GM23248 (cell line): Measurements from ENCODE around the gene BRD3. TPM values are rescaled to one million over a fixed set of nuclear protein-coding genes. Genes with fewer than 3 reads are reported as not detected.
"Not testable (repeated sequence)": the region's sequence is repeated elsewhere in the genome, so short reads cannot be mapped to it uniquely, and the experiment has no call there.

Experiments
- DNase-seq: peaks from one replicate; pipeline ENCODE4 v3.0.0-alpha.2; 2015
- H2AFZ ChIP-seq: fragments of 200-600 bp; sonication (generic); 2 replicates; pipeline ENCODE4 v1.6.1; 2016; ENCODE audit warnings: antibody characterized with exemption
- H3F3A ChIP-seq: fragments of 200-600 bp; sonication (generic); 2 replicates; pipeline ENCODE4 v1.6.1; 2016; ENCODE audit warnings: mild to moderate bottlenecking, antibody characterized with exemption, mixed run types; ENCODE audit not compliant: insufficient read depth
- H3K27ac ChIP-seq: fragments of 200-600 bp; sonication (generic); 2 replicates; pipeline ENCODE4 v1.5.1; 2016; ENCODE audit warnings: mild to moderate bottlenecking
- H3K27me3 ChIP-seq: fragments of 200-600 bp; sonication (generic); replicated peaks from 2 replicates; pipeline ENCODE4 v1.6.1; 2016; ENCODE audit warnings: mild to moderate bottlenecking; ENCODE audit not compliant: insufficient read depth
- H3K36me3 ChIP-seq: fragments of 200-600 bp; sonication (generic); 2 replicates; pipeline ENCODE4 v1.6.1; 2016; ENCODE audit warnings: low read depth, mild to moderate bottlenecking
- H3K4me1 ChIP-seq: fragments of 200-600 bp; sonication (generic); 2 replicates; pipeline ENCODE4 v1.6.1; 2016; ENCODE audit warnings: mild to moderate bottlenecking; ENCODE audit not compliant: insufficient read depth
- H3K4me2 ChIP-seq: fragments of 200-600 bp; sonication (generic); one replicate; pipeline ENCODE4 v1.6.1; 2016; ENCODE audit warnings: mild to moderate bottlenecking; ENCODE audit not compliant: unreplicated experiment
- H3K4me3 ChIP-seq: fragments of 200-600 bp; sonication (generic); 2 replicates; pipeline ENCODE4 v1.5.1; 2016; ENCODE audit warnings: mild to moderate bottlenecking
- H3K79me2 ChIP-seq: fragments of 200-600 bp; sonication (generic); 2 replicates; pipeline ENCODE4 v1.6.1; 2016; ENCODE audit warnings: mild to moderate bottlenecking; ENCODE audit not compliant: insufficient read depth
- H3K9ac ChIP-seq: fragments of 200-600 bp; sonication (generic); 2 replicates; pipeline ENCODE4 v1.6.1; 2016; ENCODE audit warnings: mild to moderate bottlenecking
- H3K9me2 ChIP-seq: fragments of 200-600 bp; sonication (generic); 2 replicates; pipeline ENCODE4 v1.6.1; 2016; ENCODE audit warnings: mixed run types, mild to moderate bottlenecking, moderate library complexity; ENCODE audit not compliant: insufficient read depth
- H3K9me3 ChIP-seq: fragments of 200-600 bp; sonication (generic); one replicate; pipeline ENCODE4 v1.6.1; 2017; ENCODE audit warnings: low read depth
- H4K20me1 ChIP-seq: fragments of 200-600 bp; sonication (generic); 2 replicates; pipeline ENCODE4 v1.6.0; 2016; ENCODE audit not compliant: insufficient read depth
- EZH2 ChIP-seq: fragments of 200-600 bp; sonication (generic); IDR thresholded peaks from 2 replicates; pipeline ENCODE4 v1.6.1; 2018; ENCODE audit warnings: antibody characterized with exemption, mild to moderate bottlenecking; ENCODE audit not compliant: insufficient read depth, poor library complexity, severe bottlenecking
- EZH2phosphoT487 ChIP-seq: fragments of 200-600 bp; sonication (generic); IDR thresholded peaks from 2 replicates; pipeline ENCODE4 v1.6.1; 2018; ENCODE audit warnings: antibody characterized with exemption, moderate library complexity, mild to moderate bottlenecking, low read depth; ENCODE audit not compliant: insufficient read depth
- WGBS, 2 experiments: methylation state at CpG; one replicate each; pipeline ENCODE4 v1.1.6; 2015 to 2017; ENCODE audit warnings: low lambda C conversion rate in 2 of 2, low coverage in 1 of 2; ENCODE audit errors: missing lambda C conversion rate in 2 of 2; 5-methylcytosine and 5-hydroxymethylcytosine counted together
- in situ Hi-C: fragments of 300-500 bp; cut with MboI; formaldehyde crosslinking; loops from 2 replicates; pipeline ENCODE4 v1.15.0; 2020
- polyA plus RNA-seq: library from polyadenylated mRNA; unstranded; fragments of >200 nt; fragmentation: Nextera tagmentation; extraction: Ambion mirVana; gene quantifications from 2 replicates; pipeline ENCODE4 v1.2.1, GENCODE V29; 2016
- total RNA-seq: library from RNA; depleted of rRNA; stranded (reverse); fragments of >200 nt; shearing (Covaris generic); gene quantifications from 2 replicates; pipeline ENCODE4 v1.2.3, GENCODE V29; 2014

BRD3 gene
- total and polyA plus RNA-seq, 2 experiments from 2014 or later: 5.5 to 25.6 TPM

GRCh38 chr9:134073500-134073899 lies 5.7 kb upstream of the BRD3 start:
- no peaks in the 10 kb centered on the region for H3K9me3 ChIP-seq
- no peaks in the 10 kb centered on the region for H3K9me2 ChIP-seq
- H3K27ac ChIP-seq: no peak overlapping the region
- in situ Hi-C loops: no loop called here
- H3K27me3 ChIP-seq: peaks cover 31% of the 10 kb centered on the region
- no peak for DNase-seq
- no peaks in the 10 kb centered on the region for H3F3A ChIP-seq
- H2AFZ ChIP-seq: no peak overlapping the region
- no peak overlapping the region for H3K4me2 ChIP-seq
- H3K4me3 ChIP-seq: no peak overlapping the region
- no peaks in the 10 kb centered on the region for H4K20me1 ChIP-seq
- TF ChIP-seq EZH2 (no peak), EZH2phosphoT487 (no peak)
- H3K9ac ChIP-seq: no peak overlapping the region
- no peaks in the 10 kb centered on the region for H3K36me3 ChIP-seq
- no peaks in the 10 kb centered on the region for H3K4me1 ChIP-seq
- WGBS, 2 experiments: 29% methylated on average over 6 of the region's 6 CpGs
- H3K79me2 ChIP-seq: no peaks in the 10 kb centered on the region

- H3K79me2 ChIP-seq, in situ Hi-C loops, DNase-seq, H3K27ac ChIP-seq, H3K9ac ChIP-seq, H3K36me3 ChIP-seq, H3K4me2 ChIP-seq, H3F3A ChIP-seq, H3K9me3 ChIP-seq, H3K4me3 ChIP-seq, H4K20me1 ChIP-seq, H3K9me2 ChIP-seq, H2AFZ ChIP-seq, H3K4me1 ChIP-seq: not testable (repeated sequence)
- WGBS, 2 experiments: 81% methylated on average over 7 of the region's 7 CpGs
- H3K27me3 ChIP-seq: peaks cover 31% of the 10 kb centered on the region
Measured at GRCh38 chr9:134072683-134073082, 4.9 kb upstream of the BRD3 start.

DNA sequence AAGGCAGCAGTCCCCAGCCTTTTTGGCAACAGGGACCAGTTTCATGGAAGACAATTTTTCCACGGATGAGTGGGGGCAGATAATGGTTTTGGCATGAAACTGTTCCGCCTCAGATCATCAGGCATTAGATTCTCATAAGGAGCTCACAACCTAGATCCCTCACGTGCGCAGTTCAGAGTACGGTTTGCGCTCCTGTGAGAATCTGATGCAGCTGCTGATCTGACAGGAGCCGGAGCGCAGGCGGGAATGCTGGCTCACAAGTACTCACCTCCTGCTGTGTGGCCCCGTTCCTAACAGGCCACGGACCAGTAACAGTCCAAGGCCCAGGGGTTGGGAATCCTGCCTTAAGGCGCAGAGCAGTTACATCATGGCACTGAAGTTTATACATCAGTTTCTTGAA lies 3.3 kb upstream of the BRD3 start:
- Histone ChIP-seq H3K79me2 (peaks cover 10% of the 10 kb centered on the region), H4K20me1 (no peaks in the 10 kb centered on the region), H3K4me1 (no peaks in the 10 kb centered on the region), H3K9me2 (no peaks in the 10 kb centered on the region), H3K36me3 (no peaks in the 10 kb centered on the region), H3K4me2 (no peak overlapping the region), H2AFZ (no peak overlapping the region), H3K9me3 (no peaks in the 10 kb centered on the region), H3F3A (peaks cover 7% of the 10 kb centered on the region), H3K27me3 (peaks cover 31% of the 10 kb centered on the region), H3K9ac (no peak overlapping the region), H3K27ac (no peak overlapping the region), H3K4me3 (no peak overlapping the region)
- 77 to 79% methylated on average over 12 of the region's 12 CpGs for WGBS, 2 experiments
- TF ChIP-seq EZH2phosphoT487: no peak
- TF ChIP-seq EZH2: no peak
- in situ Hi-C loops: no loop called here
- DNase-seq: no peak

DNA sequence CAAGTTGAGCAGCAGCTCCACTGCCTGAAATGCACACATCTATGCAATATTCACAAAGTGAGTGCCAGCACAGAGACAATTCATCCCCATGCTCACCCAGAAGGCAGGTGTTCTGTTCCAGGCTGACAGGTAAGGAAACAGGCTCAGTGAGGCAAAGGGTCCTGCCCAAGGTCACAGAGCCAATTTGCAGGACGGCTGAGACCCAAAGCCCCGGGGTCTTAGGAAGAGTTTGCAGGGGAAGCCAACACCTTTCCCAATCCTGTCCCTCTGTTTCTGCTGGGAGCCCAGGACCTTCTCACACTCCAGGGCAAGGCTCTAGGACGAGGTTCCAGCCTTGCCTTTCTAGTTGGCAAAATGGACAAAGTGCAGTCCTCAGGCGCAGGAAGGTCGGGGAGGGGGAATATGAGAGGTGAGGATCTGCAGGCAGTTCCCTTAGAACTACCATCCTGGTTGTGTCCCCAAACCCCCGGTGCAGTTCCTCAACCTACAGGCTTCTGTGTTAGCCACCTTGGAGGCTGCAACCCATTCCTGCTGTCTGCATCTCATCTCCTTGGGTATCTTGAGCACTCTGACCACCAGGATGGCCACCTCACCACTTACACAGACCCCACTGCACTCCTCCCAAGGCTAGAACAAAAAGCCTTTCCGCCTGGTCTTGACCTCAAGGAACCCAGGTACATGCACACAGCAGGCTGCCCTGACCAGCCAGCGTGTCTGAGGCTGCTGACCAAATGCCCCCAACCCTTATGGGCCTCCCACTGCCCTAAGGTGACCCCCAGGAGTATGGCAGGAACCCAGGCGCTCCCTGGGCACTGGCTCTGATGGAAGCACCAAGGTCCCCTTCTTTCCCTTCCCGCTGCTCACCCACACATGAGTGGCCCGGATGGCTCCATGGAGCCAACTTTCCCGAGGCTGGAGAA lies 1.9 kb upstream of the BRD3 start:
- Histone ChIP-seq H3K9me3 (no peaks in the 10 kb centered on the region), H2AFZ (no peak overlapping the region), H3K4me2 (no peak overlapping the region), H3K4me1 (0 out of 2 replicates have a peak, but pooled peaks cover 7% of the 10 kb centered on the region), H4K20me1 (0 out of 2 replicates have a peak, but pooled peaks cover 3% of the 10 kb centered on the region), H3K9ac (no peak overlapping the region), H3K4me3 (no peak overlapping the region), H3K27ac (no peak overlapping the region), H3K27me3 (peaks cover 31% of the 10 kb centered on the region), H3K36me3 (no peaks in the 10 kb centered on the region), H3K9me2 (no peaks in the 10 kb centered on the region), H3F3A (peaks cover 19% of the 10 kb centered on the region), H3K79me2 (peaks cover 24% of the 10 kb centered on the region)
- WGBS, 2 experiments: 59 to 60% methylated on average over 12 of the region's 12 CpGs
- in situ Hi-C loops: no loop called here
- TF ChIP-seq EZH2phosphoT487: no peak
- no peak for TF ChIP-seq EZH2
- no peak for DNase-seq
